Tibial nerve (tissue), 4 donors: ENCODE data around the gene NCOA7.
"Not testable (repeated sequence)": the region's sequence is repeated elsewhere in the genome, so short reads cannot be mapped to it uniquely, and the experiment has no call there.

Experiments used
- EP300 ChIP-seq, 2 donors: sonication (generic); formaldehyde crosslinking; IDR thresholded peaks; one replicate each; pipeline ENCODE4 v1.6.1; 2017; ENCODE audit warnings: antibody characterized with exemption in 2 of 2, mild to moderate bottlenecking in 1 of 2
- POLR2A ChIP-seq, 2 donors: fragments of 450-650 bp; IDR thresholded peaks; one replicate each; pipeline ENCODE4 v1.6.1; 2017; ENCODE audit warnings: antibody characterized with exemption in 2 of 2, mild to moderate bottlenecking in 2 of 2, moderate library complexity in 2 of 2
- TF ChIP-seq, protein P1 (sequence below), 5 experiments: fragments of 200-600 bp in 3 of 5; fragments of 450-650 bp in 2 of 5; sonication (generic) in 3 of 5; IDR thresholded peaks; one replicate each; pipeline ENCODE4 v1.5.1; 2016 to 2019; ENCODE audit warnings: antibody characterized with exemption in 5 of 5, mild to moderate bottlenecking in 3 of 5, moderate library complexity in 2 of 5

DNA sequence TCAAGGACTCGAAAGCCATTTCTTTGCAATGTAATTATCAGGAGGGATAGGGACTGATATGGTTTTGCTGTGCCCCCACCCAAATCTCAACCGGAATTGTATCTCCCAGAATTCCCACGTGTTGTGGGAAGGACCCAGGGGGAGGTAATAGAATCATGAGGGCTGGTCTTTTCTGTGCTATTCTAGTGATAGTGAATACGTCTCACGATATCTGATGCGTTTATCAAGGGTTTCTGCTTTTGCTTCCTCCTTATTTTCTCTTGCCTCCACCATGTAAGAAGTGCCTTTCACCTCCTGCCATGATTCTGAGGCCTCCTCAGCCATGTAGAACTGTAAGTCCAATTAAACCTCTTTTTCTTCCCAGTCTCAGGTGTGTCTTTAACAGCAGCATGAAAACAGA is 160.0 kb downstream of the NCOA7 start:
- TF ChIP-seq, protein P1, sequence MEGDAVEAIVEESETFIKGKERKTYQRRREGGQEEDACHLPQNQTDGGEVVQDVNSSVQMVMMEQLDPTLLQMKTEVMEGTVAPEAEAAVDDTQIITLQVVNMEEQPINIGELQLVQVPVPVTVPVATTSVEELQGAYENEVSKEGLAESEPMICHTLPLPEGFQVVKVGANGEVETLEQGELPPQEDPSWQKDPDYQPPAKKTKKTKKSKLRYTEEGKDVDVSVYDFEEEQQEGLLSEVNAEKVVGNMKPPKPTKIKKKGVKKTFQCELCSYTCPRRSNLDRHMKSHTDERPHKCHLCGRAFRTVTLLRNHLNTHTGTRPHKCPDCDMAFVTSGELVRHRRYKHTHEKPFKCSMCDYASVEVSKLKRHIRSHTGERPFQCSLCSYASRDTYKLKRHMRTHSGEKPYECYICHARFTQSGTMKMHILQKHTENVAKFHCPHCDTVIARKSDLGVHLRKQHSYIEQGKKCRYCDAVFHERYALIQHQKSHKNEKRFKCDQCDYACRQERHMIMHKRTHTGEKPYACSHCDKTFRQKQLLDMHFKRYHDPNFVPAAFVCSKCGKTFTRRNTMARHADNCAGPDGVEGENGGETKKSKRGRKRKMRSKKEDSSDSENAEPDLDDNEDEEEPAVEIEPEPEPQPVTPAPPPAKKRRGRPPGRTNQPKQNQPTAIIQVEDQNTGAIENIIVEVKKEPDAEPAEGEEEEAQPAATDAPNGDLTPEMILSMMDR (IDR thresholded peaks at IDR 0.05) = not testable (repeated sequence)
- TF ChIP-seq POLR2A, EP300 (IDR thresholded peaks at IDR 0.05): not testable (repeated sequence)
